Gastrocnemius medialis (tissue), 4 donors: Measurements from ENCODE around the gene BAHCC1.

Source experiments
- POLR2A ChIP-seq, 2 donors: fragments of 450-650 bp; IDR thresholded peaks; one replicate each; pipeline ENCODE4 v1.6.1; 2017; ENCODE audit warnings: antibody characterized with exemption in 2 of 2, mild to moderate bottlenecking in 2 of 2, moderate library complexity in 2 of 2
- TF ChIP-seq, protein P1 (sequence below), 5 experiments: fragments of 450-650 bp in 3 of 5; fragments of 200-600 bp in 2 of 5; sonication (generic) in 2 of 5; IDR thresholded peaks in 4 of 5; conservative IDR thresholded peaks in 1 of 5; 1 replicate in 4 of 5; 2 replicates in 1 of 5; pipeline ENCODE4 v1.5.1; 2016 to 2019; ENCODE audit warnings: antibody characterized with exemption in 5 of 5, mild to moderate bottlenecking in 3 of 5, moderate library complexity in 3 of 5

DNA sequence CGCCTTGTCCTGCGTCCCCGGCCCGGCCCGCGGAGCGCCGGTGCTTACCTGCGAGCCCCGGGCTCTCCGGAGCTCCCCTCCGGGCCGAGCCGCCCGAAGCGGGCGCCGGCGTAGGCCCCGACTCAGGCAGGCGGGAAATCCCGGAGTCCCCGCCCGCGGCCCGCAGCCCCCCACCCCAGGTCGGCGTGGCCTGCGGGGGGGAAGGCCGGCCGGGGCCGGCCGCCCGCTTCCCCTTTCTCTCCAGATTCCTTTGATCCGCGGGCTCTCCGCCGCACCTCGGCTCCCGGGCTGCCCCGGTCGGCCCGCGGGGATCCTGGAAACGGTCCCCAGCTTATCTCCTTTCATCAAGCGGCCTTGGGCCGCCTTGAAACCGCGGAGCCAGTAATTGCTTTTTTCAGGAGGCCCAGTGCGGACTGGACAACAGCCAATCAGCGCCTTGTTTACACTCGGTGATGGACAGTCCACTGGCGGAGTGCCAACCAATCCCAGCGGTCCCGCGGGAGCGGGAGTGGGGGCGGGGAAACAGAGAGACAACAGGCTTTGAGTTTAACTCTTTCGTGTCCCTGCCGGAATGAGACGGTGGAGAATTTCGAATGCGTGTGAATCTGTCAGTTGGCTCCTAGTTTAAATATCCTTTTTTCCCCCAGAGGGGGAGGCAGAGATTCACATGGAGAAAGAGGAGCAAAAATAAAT is 1.4 kb upstream of the BAHCC1 start:
- TF ChIP-seq, protein P1, sequence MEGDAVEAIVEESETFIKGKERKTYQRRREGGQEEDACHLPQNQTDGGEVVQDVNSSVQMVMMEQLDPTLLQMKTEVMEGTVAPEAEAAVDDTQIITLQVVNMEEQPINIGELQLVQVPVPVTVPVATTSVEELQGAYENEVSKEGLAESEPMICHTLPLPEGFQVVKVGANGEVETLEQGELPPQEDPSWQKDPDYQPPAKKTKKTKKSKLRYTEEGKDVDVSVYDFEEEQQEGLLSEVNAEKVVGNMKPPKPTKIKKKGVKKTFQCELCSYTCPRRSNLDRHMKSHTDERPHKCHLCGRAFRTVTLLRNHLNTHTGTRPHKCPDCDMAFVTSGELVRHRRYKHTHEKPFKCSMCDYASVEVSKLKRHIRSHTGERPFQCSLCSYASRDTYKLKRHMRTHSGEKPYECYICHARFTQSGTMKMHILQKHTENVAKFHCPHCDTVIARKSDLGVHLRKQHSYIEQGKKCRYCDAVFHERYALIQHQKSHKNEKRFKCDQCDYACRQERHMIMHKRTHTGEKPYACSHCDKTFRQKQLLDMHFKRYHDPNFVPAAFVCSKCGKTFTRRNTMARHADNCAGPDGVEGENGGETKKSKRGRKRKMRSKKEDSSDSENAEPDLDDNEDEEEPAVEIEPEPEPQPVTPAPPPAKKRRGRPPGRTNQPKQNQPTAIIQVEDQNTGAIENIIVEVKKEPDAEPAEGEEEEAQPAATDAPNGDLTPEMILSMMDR (IDR thresholded peaks at IDR 0.05 in 4 of 5, conservative IDR thresholded peaks at IDR 0.05 in 1 of 5), result no peak
- peak; percentile 90 to 93 for TF ChIP-seq POLR2A (IDR thresholded peaks at IDR 0.05)
